HepG2 (cell line): ENCODE results near the gene CCDC170. TPM values are rescaled to one million over a fixed set of nuclear protein-coding genes. Genes with fewer than 3 reads are reported as not detected.

Source experiments
- ETV6 ChIP-seq: sonication (generic); formaldehyde crosslinking; conservative IDR thresholded peaks from 2 replicates; pipeline ENCODE4 v1.4.0; 2020; ENCODE audit warnings: missing genetic modification reagents
- FLYWCH1 ChIP-seq: sonication (generic); formaldehyde crosslinking; IDR thresholded peaks from 2 replicates; pipeline ENCODE4 v1.8.1; 2023; ENCODE audit warnings: mild to moderate bottlenecking, missing genetic modification reagents
- GZF1 ChIP-seq: sonication (generic); formaldehyde crosslinking; IDR thresholded peaks from 2 replicates; pipeline ENCODE4 v1.5.1; 2020; ENCODE audit warnings: mild to moderate bottlenecking, missing genetic modification reagents
- HNRNPL ChIP-seq: fragments of 200-400 bp; formaldehyde crosslinking; IDR thresholded peaks from 2 replicates; pipeline ENCODE4 v1.6.1; 2017; ENCODE audit warnings: mild to moderate bottlenecking, low read depth, low read length
- HNRNPUL1 ChIP-seq: fragments of 200-400 bp; formaldehyde crosslinking; IDR thresholded peaks from 2 replicates; pipeline ENCODE4 v1.6.1; 2017; ENCODE audit warnings: low read depth, mild to moderate bottlenecking, low read length, moderate library complexity
- HOXD1 ChIP-seq: sonication (generic); formaldehyde crosslinking; IDR thresholded peaks from 2 replicates; pipeline ENCODE4 v1.5.0; 2020; ENCODE audit warnings: missing genetic modification reagents
- IKZF1 ChIP-seq: fragments of 450-650 bp; IDR thresholded peaks from 2 replicates; pipeline ENCODE4 v1.7.1; 2016
- IRX3 ChIP-seq: sonication (generic); formaldehyde crosslinking; IDR thresholded peaks from 2 replicates; pipeline ENCODE4 v1.8.1; 2023; ENCODE audit warnings: mild to moderate bottlenecking, low read depth, missing genetic modification reagents, borderline replicate concordance
- KDM4B ChIP-seq: sonication (generic); formaldehyde crosslinking; IDR thresholded peaks from 2 replicates; pipeline ENCODE4 v1.4.0; 2020; ENCODE audit warnings: missing genetic modification reagents
- KLF13 ChIP-seq: sonication (generic); formaldehyde crosslinking; IDR thresholded peaks from 2 replicates; pipeline ENCODE4 v1.4.0; 2020; ENCODE audit warnings: mild to moderate bottlenecking, missing genetic modification reagents
- LCORL ChIP-seq, 2 experiments: fragments of 450-650 bp in 1 of 2; sonication (generic) in 1 of 2; formaldehyde crosslinking in 1 of 2; IDR thresholded peaks; 2 replicates each; pipeline versions ENCODE4 v1.5.0 to v1.6.1; 2017 to 2020; ENCODE audit warnings: antibody characterized with exemption in 1 of 2, missing genetic modification reagents in 1 of 2
- MLLT10 ChIP-seq: sonication (generic); formaldehyde crosslinking; IDR thresholded peaks from 2 replicates; pipeline ENCODE4 v1.4.0; 2020; ENCODE audit warnings: missing genetic modification reagents
- MTF1 ChIP-seq: sonication (generic); formaldehyde crosslinking; IDR thresholded peaks from 2 replicates; pipeline ENCODE4 v1.5.0; 2020; ENCODE audit warnings: missing genetic modification reagents
- NCOR1 ChIP-seq: fragments of 200-600 bp; sonication (generic); IDR thresholded peaks from 2 replicates; pipeline ENCODE4 v1.7.0; 2017; ENCODE audit warnings: antibody characterized with exemption, low read length, borderline replicate concordance
- NFKB2 ChIP-seq: sonication (generic); formaldehyde crosslinking; IDR thresholded peaks from 2 replicates; pipeline ENCODE4 v1.4.0; 2020; ENCODE audit warnings: missing genetic modification reagents, borderline replicate concordance
- PLRG1 ChIP-seq: fragments of 450-650 bp; conservative IDR thresholded peaks from 2 replicates; pipeline ENCODE4 v1.6.1; 2016
- TBX3 ChIP-seq: fragments of 450-650 bp; IDR thresholded peaks from 2 replicates; pipeline ENCODE4 v1.6.1; 2017; ENCODE audit warnings: antibody characterized with exemption, mild to moderate bottlenecking, inconsistent platforms, borderline replicate concordance
- TOE1 ChIP-seq: sonication (generic); formaldehyde crosslinking; IDR thresholded peaks from 2 replicates; pipeline ENCODE4 v1.4.0; 2020; ENCODE audit warnings: mild to moderate bottlenecking, missing genetic modification reagents
- XBP1 ChIP-seq: sonication (generic); formaldehyde crosslinking; IDR thresholded peaks from 2 replicates; pipeline ENCODE4 v1.5.0; 2020; ENCODE audit warnings: missing genetic modification reagents
- polyA plus RNA-seq, 8 experiments: library from polyadenylated mRNA; depleted of rRNA in 3 of 8; stranded (reverse) in 7 of 8; unstranded in 1 of 8; fragments of >200 nt; fragmentation: Illumina TruSeq in 4 of 8; extraction: Trizol in 4 of 8; gene quantifications; 2 replicates each; pipeline versions ENCODE4 v1.2.1 to v1.2.3, GENCODE V29; 2011 to 2016; ENCODE audit warnings: low read depth in 4 of 8, missing spikeins in 1 of 8, mixed read lengths in 1 of 8; ENCODE audit not compliant: insufficient read depth in 1 of 8
- total RNA-seq, 5 experiments: library from RNA; depleted of rRNA; stranded (reverse); fragments of >200 nt; fragmentation: Illumina TruSeq; extraction: Trizol; gene quantifications; 2 replicates each; pipeline ENCODE4 v1.2.3, GENCODE V29; 2016; ENCODE audit warnings: low read depth in 1 of 5
- TF ChIP-seq, protein P1 (sequence below): sonication (generic); formaldehyde crosslinking; IDR thresholded peaks from 2 replicates; pipeline ENCODE4 v1.5.1; 2020; ENCODE audit warnings: missing genetic modification reagents, mild to moderate bottlenecking, borderline replicate concordance
- TF ChIP-seq, protein P2 (sequence below): sonication (generic); formaldehyde crosslinking; IDR thresholded peaks from 2 replicates; pipeline ENCODE4 v1.4.0; 2020; ENCODE audit warnings: missing genetic modification reagents
- TF ChIP-seq, protein P3 (sequence below): sonication (generic); formaldehyde crosslinking; IDR thresholded peaks from 2 replicates; pipeline ENCODE4 v1.4.0; 2020; ENCODE audit warnings: mild to moderate bottlenecking, missing genetic modification reagents, borderline replicate concordance

CCDC170 gene
- total and polyA plus RNA-seq, 2 of the 13 experiments (the other 11 are each of a cell fraction or from before 2014, with no cell fraction given), result 0.90 to 5.1 TPM

DNA sequence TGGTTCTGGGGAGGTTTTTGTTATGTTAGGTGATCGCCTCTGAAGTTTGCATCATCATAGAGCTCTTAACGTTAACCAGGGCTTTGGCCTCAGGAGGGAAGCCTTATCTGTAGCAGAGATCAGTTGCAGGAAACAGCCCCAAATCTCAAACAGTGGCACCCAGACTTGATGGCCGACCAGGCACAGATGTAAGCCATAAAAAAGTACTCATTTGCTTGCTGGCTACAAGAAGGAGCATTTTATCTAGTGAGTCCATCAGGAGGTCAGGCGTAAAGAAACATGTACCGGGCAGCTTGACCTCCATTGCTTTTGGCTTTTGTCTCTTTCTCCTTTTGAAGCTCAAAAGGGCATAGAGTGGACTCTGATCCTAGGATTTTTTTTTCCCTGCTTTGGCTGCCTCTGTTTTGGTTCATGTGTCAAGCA lies 122.3 kb downstream of the CCDC170 start (continued):
- TF ChIP-seq XBP1 (CRISPR knock-in tag) (no peak), NFKB2 (CRISPR knock-in tag) (no peak), HOXD1 (CRISPR knock-in tag) (no peak), NCOR1 (peak; percentile 63; the same call in 1 of the 2 replicates), PLRG1 (no peak), IRX3 (no peak), HNRNPUL1 (no peak), KLF13 (CRISPR knock-in tag) (no peak), GZF1 (no peak), TOE1 (CRISPR knock-in tag) (no peak), IKZF1 (no peak), KDM4B (no peak), MTF1 (no peak), TBX3 (no peak), HNRNPL (no peak), MLLT10 (CRISPR knock-in tag) (no peak), FLYWCH1 (CRISPR knock-in tag) (no peak), LCORL (IDR thresholded peaks at IDR 0.05) (no peak; the same call in 1 of the 2 replicates), LCORL (CRISPR knock-in tag; IDR thresholded peaks at IDR 0.05) (0 out of 2 replicates have a peak, but pooled peaks have one; percentile 56), ETV6 (CRISPR knock-in tag) (no peak)
- TF ChIP-seq, protein P1, sequence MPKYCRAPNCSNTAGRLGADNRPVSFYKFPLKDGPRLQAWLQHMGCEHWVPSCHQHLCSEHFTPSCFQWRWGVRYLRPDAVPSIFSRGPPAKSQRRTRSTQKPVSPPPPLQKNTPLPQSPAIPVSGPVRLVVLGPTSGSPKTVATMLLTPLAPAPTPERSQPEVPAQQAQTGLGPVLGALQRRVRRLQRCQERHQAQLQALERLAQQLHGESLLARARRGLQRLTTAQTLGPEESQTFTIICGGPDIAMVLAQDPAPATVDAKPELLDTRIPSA (CRISPR knock-in tag), result peak; percentile 56; the same call in 1 of the 2 replicates
- TF ChIP-seq, protein P2, sequence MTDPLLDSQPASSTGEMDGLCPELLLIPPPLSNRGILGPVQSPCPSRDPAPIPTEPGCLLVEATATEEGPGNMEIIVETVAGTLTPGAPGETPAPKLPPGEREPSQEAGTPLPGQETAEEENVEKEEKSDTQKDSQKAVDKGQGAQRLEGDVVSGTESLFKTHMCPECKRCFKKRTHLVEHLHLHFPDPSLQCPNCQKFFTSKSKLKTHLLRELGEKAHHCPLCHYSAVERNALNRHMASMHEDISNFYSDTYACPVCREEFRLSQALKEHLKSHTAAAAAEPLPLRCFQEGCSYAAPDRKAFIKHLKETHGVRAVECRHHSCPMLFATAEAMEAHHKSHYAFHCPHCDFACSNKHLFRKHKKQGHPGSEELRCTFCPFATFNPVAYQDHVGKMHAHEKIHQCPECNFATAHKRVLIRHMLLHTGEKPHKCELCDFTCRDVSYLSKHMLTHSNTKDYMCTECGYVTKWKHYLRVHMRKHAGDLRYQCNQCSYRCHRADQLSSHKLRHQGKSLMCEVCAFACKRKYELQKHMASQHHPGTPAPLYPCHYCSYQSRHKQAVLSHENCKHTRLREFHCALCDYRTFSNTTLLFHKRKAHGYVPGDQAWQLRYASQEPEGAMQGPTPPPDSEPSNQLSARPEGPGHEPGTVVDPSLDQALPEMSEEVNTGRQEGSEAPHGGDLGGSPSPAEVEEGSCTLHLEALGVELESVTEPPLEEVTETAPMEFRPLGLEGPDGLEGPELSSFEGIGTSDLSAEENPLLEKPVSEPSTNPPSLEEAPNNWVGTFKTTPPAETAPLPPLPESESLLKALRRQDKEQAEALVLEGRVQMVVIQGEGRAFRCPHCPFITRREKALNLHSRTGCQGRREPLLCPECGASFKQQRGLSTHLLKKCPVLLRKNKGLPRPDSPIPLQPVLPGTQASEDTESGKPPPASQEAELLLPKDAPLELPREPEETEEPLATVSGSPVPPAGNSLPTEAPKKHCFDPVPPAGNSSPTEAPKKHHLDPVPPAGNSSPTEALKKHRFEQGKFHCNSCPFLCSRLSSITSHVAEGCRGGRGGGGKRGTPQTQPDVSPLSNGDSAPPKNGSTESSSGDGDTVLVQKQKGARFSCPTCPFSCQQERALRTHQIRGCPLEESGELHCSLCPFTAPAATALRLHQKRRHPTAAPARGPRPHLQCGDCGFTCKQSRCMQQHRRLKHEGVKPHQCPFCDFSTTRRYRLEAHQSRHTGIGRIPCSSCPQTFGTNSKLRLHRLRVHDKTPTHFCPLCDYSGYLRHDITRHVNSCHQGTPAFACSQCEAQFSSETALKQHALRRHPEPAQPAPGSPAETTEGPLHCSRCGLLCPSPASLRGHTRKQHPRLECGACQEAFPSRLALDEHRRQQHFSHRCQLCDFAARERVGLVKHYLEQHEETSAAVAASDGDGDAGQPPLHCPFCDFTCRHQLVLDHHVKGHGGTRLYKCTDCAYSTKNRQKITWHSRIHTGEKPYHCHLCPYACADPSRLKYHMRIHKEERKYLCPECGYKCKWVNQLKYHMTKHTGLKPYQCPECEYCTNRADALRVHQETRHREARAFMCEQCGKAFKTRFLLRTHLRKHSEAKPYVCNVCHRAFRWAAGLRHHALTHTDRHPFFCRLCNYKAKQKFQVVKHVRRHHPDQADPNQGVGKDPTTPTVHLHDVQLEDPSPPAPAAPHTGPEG, result no peak
- TF ChIP-seq, protein P3, sequence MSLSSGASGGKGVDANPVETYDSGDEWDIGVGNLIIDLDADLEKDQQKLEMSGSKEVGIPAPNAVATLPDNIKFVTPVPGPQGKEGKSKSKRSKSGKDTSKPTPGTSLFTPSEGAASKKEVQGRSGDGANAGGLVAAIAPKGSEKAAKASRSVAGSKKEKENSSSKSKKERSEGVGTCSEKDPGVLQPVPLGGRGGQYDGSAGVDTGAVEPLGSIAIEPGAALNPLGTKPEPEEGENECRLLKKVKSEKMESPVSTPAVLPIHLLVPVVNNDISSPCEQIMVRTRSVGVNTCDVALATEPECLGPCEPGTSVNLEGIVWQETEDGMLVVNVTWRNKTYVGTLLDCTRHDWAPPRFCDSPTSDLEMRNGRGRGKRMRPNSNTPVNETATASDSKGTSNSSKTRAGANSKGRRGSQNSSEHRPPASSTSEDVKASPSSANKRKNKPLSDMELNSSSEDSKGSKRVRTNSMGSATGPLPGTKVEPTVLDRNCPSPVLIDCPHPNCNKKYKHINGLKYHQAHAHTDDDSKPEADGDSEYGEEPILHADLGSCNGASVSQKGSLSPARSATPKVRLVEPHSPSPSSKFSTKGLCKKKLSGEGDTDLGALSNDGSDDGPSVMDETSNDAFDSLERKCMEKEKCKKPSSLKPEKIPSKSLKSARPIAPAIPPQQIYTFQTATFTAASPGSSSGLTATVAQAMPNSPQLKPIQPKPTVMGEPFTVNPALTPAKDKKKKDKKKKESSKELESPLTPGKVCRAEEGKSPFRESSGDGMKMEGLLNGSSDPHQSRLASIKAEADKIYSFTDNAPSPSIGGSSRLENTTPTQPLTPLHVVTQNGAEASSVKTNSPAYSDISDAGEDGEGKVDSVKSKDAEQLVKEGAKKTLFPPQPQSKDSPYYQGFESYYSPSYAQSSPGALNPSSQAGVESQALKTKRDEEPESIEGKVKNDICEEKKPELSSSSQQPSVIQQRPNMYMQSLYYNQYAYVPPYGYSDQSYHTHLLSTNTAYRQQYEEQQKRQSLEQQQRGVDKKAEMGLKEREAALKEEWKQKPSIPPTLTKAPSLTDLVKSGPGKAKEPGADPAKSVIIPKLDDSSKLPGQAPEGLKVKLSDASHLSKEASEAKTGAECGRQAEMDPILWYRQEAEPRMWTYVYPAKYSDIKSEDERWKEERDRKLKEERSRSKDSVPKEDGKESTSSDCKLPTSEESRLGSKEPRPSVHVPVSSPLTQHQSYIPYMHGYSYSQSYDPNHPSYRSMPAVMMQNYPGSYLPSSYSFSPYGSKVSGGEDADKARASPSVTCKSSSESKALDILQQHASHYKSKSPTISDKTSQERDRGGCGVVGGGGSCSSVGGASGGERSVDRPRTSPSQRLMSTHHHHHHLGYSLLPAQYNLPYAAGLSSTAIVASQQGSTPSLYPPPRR (CRISPR knock-in tag), result no peak
